GM12878 (cell line): ENCODE measurements around the gene RPS27L. TPM values are rescaled to one million over a fixed set of nuclear protein-coding genes. Genes with fewer than 3 reads are reported as not detected.

Experiments used
- ATAC-seq: fragments of 200-7000 bp; cut with Tn5 transposase; 3 replicates; pipeline ENCODE4 v1.9.1; 2020; ENCODE audit warnings: mild to moderate bottlenecking, moderate library complexity
- BruUV-seq: library from RNA; stranded (reverse); fragments of 400-500 nt; replicated peaks from 2 replicates; lab custom pipeline; 2021; lab: Mats Ljungman, UMichigan
- CTCF ChIA-PET: fragments of 300-600 bp; sonication (Branson Sonifier 250); formaldehyde crosslinking; extraction: SDS; loops from one replicate; lab custom pipeline; 2021; ENCODE audit warnings: inconsistent platforms; lab: Yijun Ruan, JAX
- POLR2A ChIA-PET: fragments of 350-600 bp; formaldehyde crosslinking; extraction: SDS; loops from one replicate; lab custom pipeline; 2021; ENCODE audit warnings: inconsistent platforms; lab: Charles Lee
- RAD21 ChIA-PET: fragments of 300-600 bp; sonication (Branson Sonifier 250); formaldehyde crosslinking; loops from one replicate; lab custom pipeline; 2023; ENCODE audit warnings: antibody characterized with exemption; ENCODE audit not compliant: unreplicated experiment; lab: Charles Lee
- SMC1A ChIA-PET: fragments of 300-600 bp; sonication (Branson Sonifier 250); formaldehyde crosslinking; loops from one replicate; lab custom pipeline; 2023; ENCODE audit not compliant: unreplicated experiment, uncharacterized antibody; lab: Charles Lee
- DNase-seq: peaks from one replicate; pipeline ENCODE4 v3.0.0-alpha.2; 2011; ENCODE audit warnings: low read depth, low spot score
- FAIRE-seq: peaks from 3 replicates; lab custom pipeline; 2011; peaks lifted over from hg19 to GRCh38; lab: Jason Lieb, UNC
- H2AFZ ChIP-seq: 2 replicates; pipeline ENCODE4 v1.6.0; 2011; ENCODE audit warnings: low read depth, low read length, control low read depth; ENCODE audit not compliant: control insufficient read depth
- H3K27ac ChIP-seq: 2 replicates; pipeline ENCODE4 v1.5.1; 2011; ENCODE audit warnings: control low read depth; ENCODE audit not compliant: control insufficient read depth, insufficient read depth
- H3K27me3 ChIP-seq, 2 experiments: replicated peaks in 1 of 2; 2 replicates each; pipeline versions ENCODE4 v1.6.0 to v1.6.1; 2011; ENCODE audit warnings: low read length in 1 of 2; ENCODE audit not compliant: control insufficient read depth in 2 of 2, insufficient read depth in 2 of 2
- H3K36me3 ChIP-seq, 2 experiments: 2 replicates each; pipeline ENCODE4 v1.5.1; 2011; ENCODE audit warnings: low read length in 1 of 2; ENCODE audit not compliant: control insufficient read depth in 2 of 2, insufficient read depth in 2 of 2
- H3K4me1 ChIP-seq: 2 replicates; pipeline ENCODE4 v1.6.1; 2011; ENCODE audit warnings: mild to moderate bottlenecking, low read length, moderate library complexity, mixed read lengths; ENCODE audit not compliant: control insufficient read depth, insufficient read depth
- H3K4me2 ChIP-seq: 2 replicates; pipeline ENCODE4 v1.6.0; 2011; ENCODE audit warnings: control low read depth; ENCODE audit not compliant: control insufficient read depth, insufficient read depth
- H3K4me3 ChIP-seq: fragments of 200-600 bp; sonication (generic); 2 replicates; pipeline ENCODE4 v1.5.1; 2016
- H3K79me2 ChIP-seq: 2 replicates; pipeline ENCODE4 v1.6.0; 2011; ENCODE audit warnings: low read length; ENCODE audit not compliant: control insufficient read depth, insufficient read depth
- H3K9ac ChIP-seq: 2 replicates; pipeline ENCODE4 v1.8.0; 2011; ENCODE audit warnings: low read length, control low read depth, mixed read lengths; ENCODE audit not compliant: control insufficient read depth, insufficient read depth
- H3K9me3 ChIP-seq: replicated peaks from 3 replicates; pipeline ENCODE4 v1.5.1; 2011; ENCODE audit warnings: mild to moderate bottlenecking, low read length; ENCODE audit not compliant: control insufficient read depth, insufficient read depth
- H4K20me1 ChIP-seq: 2 replicates; pipeline ENCODE4 v1.6.0; 2011; ENCODE audit not compliant: control insufficient read depth, insufficient read depth
- CBX5 ChIP-seq: sonication (generic); IDR thresholded peaks from 2 replicates; pipeline ENCODE4 v1.6.1; 2016; ENCODE audit warnings: low read depth, moderate library complexity, mild to moderate bottlenecking, inconsistent platforms
- NFIC ChIP-seq: IDR thresholded peaks from 2 replicates; pipeline ENCODE4 v1.6.1; 2012; ENCODE audit warnings: low read depth, mild to moderate bottlenecking, inconsistent platforms, low read length, moderate library complexity
- POLR2AphosphoS5 ChIP-seq: IDR thresholded peaks from 2 replicates; pipeline ENCODE4 v1.6.1; 2011; ENCODE audit warnings: mild to moderate bottlenecking, low read length, inconsistent platforms
- RBBP5 ChIP-seq: fragments of 200-600 bp; sonication (generic); conservative IDR thresholded peaks from 2 replicates; pipeline ENCODE4 v1.6.1; 2016
- STAT3 ChIP-seq: IDR thresholded peaks from 2 replicates; pipeline ENCODE4 v1.6.1; 2011; ENCODE audit warnings: low read depth, low read length, improper control_type of control experiment
- ZNF207 ChIP-seq: fragments of 450-650 bp; IDR thresholded peaks from 2 replicates; pipeline ENCODE4 v1.6.1; 2014; ENCODE audit warnings: antibody characterized with exemption, mild to moderate bottlenecking, borderline replicate concordance
- ZNF24 ChIP-seq: fragments of 450-650 bp; IDR thresholded peaks from 2 replicates; pipeline ENCODE4 v1.6.1; 2017; ENCODE audit warnings: antibody characterized with exemption, mild to moderate bottlenecking
- ZNF384 ChIP-seq: IDR thresholded peaks from 2 replicates; pipeline ENCODE4 v1.6.1; 2012; ENCODE audit warnings: low read depth, mild to moderate bottlenecking, low read length, improper control_type of control experiment, borderline replicate concordance
- WGBS: methylation state at CpG from one replicate; pipeline ENCODE4 v1.1.6; 2016; ENCODE audit warnings: low lambda C conversion rate; ENCODE audit not compliant: insufficient replicate concordance, insufficient coverage; ENCODE audit errors: missing lambda C conversion rate; 5-methylcytosine and 5-hydroxymethylcytosine counted together
- in situ Hi-C: fragments of 300-500 bp; cut with MboI; formaldehyde crosslinking; loops from 9 replicates; pipeline ENCODE4 v1.14.3; 2018; ENCODE audit warnings: mixed read lengths
- intact Hi-C: fragments of 100-400 bp; cut with micrococcal nuclease; formaldehyde crosslinking; loops from one replicate; pipeline ENCODE4 v1.14.2; 2022; ENCODE audit not compliant: unreplicated experiment
- polyA plus RNA-seq, 11 experiments: library from polyadenylated mRNA; depleted of rRNA in 4 of 11; unstranded in 6 of 11; stranded (reverse) in 5 of 11; fragments of >200 nt; fragmentation: Nextera tagmentation in 4 of 11; fragmentation: Illumina TruSeq in 1 of 11; extraction: Ambion mirVana in 4 of 11; extraction: Trizol in 1 of 11; gene quantifications; 1 replicate in 1 of 11; 2 replicates in 10 of 11; pipeline versions ENCODE4 v1.2.1 to v1.2.3, GENCODE V29; 2011 to 2016; ENCODE audit warnings: inconsistent platforms in 2 of 11, missing spikeins in 2 of 11, low read depth in 1 of 11
- total RNA-seq, 4 experiments: library from RNA; depleted of rRNA in 3 of 4; stranded (reverse); fragments of >200 nt in 3 of 4; fragmentation: Illumina TruSeq in 1 of 4; extraction: Trizol in 1 of 4; gene quantifications; 2 replicates each; pipeline versions ENCODE4 v1.2.1 to v1.2.3, GENCODE V29; 2013 to 2021
- TF ChIP-seq, protein P1 (sequence below): fragments of 450-650 bp; IDR thresholded peaks from 2 replicates; pipeline ENCODE4 v1.6.1; 2016; ENCODE audit warnings: mild to moderate bottlenecking, moderate library complexity, borderline replicate concordance
- TF ChIP-seq, protein P2 (sequence below): fragments of 450-650 bp; IDR thresholded peaks from 2 replicates; pipeline ENCODE4 v1.6.1; 2016; ENCODE audit warnings: mild to moderate bottlenecking
- TF ChIP-seq, protein P3 (sequence below): fragments of 450-650 bp; IDR thresholded peaks from 2 replicates; pipeline ENCODE4 v1.6.1; 2014; ENCODE audit warnings: mild to moderate bottlenecking
- TF ChIP-seq, protein P4 (sequence below): fragments of 150-350 bp; IDR thresholded peaks from 2 replicates; pipeline ENCODE4 v1.6.1; 2016; ENCODE audit warnings: low read depth, low read length

RPS27L gene
- total and polyA plus RNA-seq, 10 of the 15 experiments (the other 5 are each of a cell fraction or from before 2014, with no cell fraction given) = 133 to 970 (median 220) TPM

- intact Hi-C loops = loop anchor here (2.0 to 10.0 kb wide), 5 partner anchors 31 to 247 kb away; partner anchors contain the start of genes APH1B, LACTB and RAB8B
- peak overlapping the region; percentile 96 for H3K9ac ChIP-seq
- in situ Hi-C loops = no loop called here
- TF ChIP-seq, protein P1, sequence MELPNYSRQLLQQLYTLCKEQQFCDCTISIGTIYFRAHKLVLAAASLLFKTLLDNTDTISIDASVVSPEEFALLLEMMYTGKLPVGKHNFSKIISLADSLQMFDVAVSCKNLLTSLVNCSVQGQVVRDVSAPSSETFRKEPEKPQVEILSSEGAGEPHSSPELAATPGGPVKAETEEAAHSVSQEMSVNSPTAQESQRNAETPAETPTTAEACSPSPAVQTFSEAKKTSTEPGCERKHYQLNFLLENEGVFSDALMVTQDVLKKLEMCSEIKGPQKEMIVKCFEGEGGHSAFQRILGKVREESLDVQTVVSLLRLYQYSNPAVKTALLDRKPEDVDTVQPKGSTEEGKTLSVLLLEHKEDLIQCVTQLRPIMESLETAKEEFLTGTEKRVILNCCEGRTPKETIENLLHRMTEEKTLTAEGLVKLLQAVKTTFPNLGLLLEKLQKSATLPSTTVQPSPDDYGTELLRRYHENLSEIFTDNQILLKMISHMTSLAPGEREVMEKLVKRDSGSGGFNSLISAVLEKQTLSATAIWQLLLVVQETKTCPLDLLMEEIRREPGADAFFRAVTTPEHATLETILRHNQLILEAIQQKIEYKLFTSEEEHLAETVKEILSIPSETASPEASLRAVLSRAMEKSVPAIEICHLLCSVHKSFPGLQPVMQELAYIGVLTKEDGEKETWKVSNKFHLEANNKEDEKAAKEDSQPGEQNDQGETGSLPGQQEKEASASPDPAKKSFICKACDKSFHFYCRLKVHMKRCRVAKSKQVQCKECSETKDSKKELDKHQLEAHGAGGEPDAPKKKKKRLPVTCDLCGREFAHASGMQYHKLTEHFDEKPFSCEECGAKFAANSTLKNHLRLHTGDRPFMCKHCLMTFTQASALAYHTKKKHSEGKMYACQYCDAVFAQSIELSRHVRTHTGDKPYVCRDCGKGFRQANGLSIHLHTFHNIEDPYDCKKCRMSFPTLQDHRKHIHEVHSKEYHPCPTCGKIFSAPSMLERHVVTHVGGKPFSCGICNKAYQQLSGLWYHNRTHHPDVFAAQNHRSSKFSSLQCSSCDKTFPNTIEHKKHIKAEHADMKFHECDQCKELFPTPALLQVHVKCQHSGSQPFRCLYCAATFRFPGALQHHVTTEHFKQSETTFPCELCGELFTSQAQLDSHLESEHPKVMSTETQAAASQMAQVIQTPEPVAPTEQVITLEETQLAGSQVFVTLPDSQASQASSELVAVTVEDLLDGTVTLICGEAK = peak; percentile 27; the same call in 1 of the 2 replicates
- TF ChIP-seq, protein P2, sequence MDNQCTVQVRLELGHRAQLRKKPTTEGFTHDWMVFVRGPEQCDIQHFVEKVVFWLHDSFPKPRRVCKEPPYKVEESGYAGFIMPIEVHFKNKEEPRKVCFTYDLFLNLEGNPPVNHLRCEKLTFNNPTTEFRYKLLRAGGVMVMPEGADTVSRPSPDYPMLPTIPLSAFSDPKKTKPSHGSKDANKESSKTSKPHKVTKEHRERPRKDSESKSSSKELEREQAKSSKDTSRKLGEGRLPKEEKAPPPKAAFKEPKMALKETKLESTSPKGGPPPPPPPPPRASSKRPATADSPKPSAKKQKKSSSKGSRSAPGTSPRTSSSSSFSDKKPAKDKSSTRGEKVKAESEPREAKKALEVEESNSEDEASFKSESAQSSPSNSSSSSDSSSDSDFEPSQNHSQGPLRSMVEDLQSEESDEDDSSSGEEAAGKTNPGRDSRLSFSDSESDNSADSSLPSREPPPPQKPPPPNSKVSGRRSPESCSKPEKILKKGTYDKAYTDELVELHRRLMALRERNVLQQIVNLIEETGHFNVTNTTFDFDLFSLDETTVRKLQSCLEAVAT = peak; percentile 99
- no peak for TF ChIP-seq ZNF207
- TF ChIP-seq STAT3 = no peak
- TF ChIP-seq POLR2AphosphoS5 = no peak
- TF ChIP-seq CBX5 = no peak
- TF ChIP-seq ZNF24 = no peak
- TF ChIP-seq, protein P3, sequence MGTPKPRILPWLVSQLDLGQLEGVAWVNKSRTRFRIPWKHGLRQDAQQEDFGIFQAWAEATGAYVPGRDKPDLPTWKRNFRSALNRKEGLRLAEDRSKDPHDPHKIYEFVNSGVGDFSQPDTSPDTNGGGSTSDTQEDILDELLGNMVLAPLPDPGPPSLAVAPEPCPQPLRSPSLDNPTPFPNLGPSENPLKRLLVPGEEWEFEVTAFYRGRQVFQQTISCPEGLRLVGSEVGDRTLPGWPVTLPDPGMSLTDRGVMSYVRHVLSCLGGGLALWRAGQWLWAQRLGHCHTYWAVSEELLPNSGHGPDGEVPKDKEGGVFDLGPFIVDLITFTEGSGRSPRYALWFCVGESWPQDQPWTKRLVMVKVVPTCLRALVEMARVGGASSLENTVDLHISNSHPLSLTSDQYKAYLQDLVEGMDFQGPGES = no peak
- TF ChIP-seq ZNF384 = 0 out of 2 replicates have a peak, but pooled peaks have one; percentile 16
- TF ChIP-seq NFIC = no peak
- no peak for TF ChIP-seq RBBP5
- TF ChIP-seq, protein P4, sequence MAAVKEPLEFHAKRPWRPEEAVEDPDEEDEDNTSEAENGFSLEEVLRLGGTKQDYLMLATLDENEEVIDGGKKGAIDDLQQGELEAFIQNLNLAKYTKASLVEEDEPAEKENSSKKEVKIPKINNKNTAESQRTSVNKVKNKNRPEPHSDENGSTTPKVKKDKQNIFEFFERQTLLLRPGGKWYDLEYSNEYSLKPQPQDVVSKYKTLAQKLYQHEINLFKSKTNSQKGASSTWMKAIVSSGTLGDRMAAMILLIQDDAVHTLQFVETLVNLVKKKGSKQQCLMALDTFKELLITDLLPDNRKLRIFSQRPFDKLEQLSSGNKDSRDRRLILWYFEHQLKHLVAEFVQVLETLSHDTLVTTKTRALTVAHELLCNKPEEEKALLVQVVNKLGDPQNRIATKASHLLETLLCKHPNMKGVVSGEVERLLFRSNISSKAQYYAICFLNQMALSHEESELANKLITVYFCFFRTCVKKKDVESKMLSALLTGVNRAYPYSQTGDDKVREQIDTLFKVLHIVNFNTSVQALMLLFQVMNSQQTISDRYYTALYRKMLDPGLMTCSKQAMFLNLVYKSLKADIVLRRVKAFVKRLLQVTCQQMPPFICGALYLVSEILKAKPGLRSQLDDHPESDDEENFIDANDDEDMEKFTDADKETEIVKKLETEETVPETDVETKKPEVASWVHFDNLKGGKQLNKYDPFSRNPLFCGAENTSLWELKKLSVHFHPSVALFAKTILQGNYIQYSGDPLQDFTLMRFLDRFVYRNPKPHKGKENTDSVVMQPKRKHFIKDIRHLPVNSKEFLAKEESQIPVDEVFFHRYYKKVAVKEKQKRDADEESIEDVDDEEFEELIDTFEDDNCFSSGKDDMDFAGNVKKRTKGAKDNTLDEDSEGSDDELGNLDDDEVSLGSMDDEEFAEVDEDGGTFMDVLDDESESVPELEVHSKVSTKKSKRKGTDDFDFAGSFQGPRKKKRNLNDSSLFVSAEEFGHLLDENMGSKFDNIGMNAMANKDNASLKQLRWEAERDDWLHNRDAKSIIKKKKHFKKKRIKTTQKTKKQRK = no peak
- peak overlapping the region; percentile 72 for H3K4me2 ChIP-seq
- ChIA-PET POLR2A (interaction anchor here (0.6 to 2.7 kb wide), 10 partner anchors 9 to 94 kb away, joined by 3 to 22 read pairs (median 4); partner anchors contain the start of gene RAB8B), SMC1A (interaction anchor here (0.8 to 6.0 kb wide), 10 partner anchors 18 to 134 kb away, joined by 3 to 39 read pairs (median 4); no protein-coding TSS in a partner anchor), CTCF (interaction anchor here (0.6 to 2.3 kb wide), 3 partner anchors 11 to 117 kb away, joined by 3 to 7 read pairs (median 3); no protein-coding TSS in a partner anchor), RAD21 (interaction anchor here (0.6 to 3.4 kb wide), 8 partner anchors 9 to 120 kb away, joined by 3 to 16 read pairs (median 3); partner anchors contain the start of gene APH1B)
- peaks cover 34% of the 10 kb centered on the region for H3K79me2 ChIP-seq
- H3K4me3 ChIP-seq = peak overlapping the region; percentile 78
- peaks cover 0 to 10% of the 10 kb centered on the region in 2 experiments; a peak in 1 of 4 replicates for H3K36me3 ChIP-seq
- FAIRE-seq (peak; percentile 27), DNase-seq (no peak), ATAC-seq (peak; percentile 31)
- H3K4me1 ChIP-seq = peaks cover 10% of the 10 kb centered on the region
- H4K20me1 ChIP-seq = no peaks in the 10 kb centered on the region
- peak overlapping the region; percentile 95 for H2AFZ ChIP-seq
- peak overlapping the region; percentile 96 for H3K27ac ChIP-seq
- no peaks in the 10 kb centered on the region for H3K27me3 ChIP-seq
- H3K9me3 ChIP-seq = no peaks in the 10 kb centered on the region; the same call in 2 of the 3 replicates
- BruUV-seq = TSS peak; percentile 89
- 9% methylated on average over 17 of the region's 18 CpGs for WGBS
These were observed 684 bp upstream of the RPS27L start for GRCh38 chr15:63157891-63158431.
